GM23248 (cell line): ENCODE measurements around the gene POLRMT. TPM values are rescaled to one million over a fixed set of nuclear protein-coding genes. Genes with fewer than 3 reads are reported as not detected.

Source experiments
- DNase-seq: peaks from one replicate; pipeline ENCODE4 v3.0.0-alpha.2; 2015
- H2AFZ ChIP-seq: fragments of 200-600 bp; sonication (generic); 2 replicates; pipeline ENCODE4 v1.6.1; 2016; ENCODE audit warnings: antibody characterized with exemption
- H3F3A ChIP-seq: fragments of 200-600 bp; sonication (generic); 2 replicates; pipeline ENCODE4 v1.6.1; 2016; ENCODE audit warnings: mild to moderate bottlenecking, antibody characterized with exemption, mixed run types; ENCODE audit not compliant: insufficient read depth
- H3K27ac ChIP-seq: fragments of 200-600 bp; sonication (generic); 2 replicates; pipeline ENCODE4 v1.5.1; 2016; ENCODE audit warnings: mild to moderate bottlenecking
- H3K27me3 ChIP-seq: fragments of 200-600 bp; sonication (generic); replicated peaks from 2 replicates; pipeline ENCODE4 v1.6.1; 2016; ENCODE audit warnings: mild to moderate bottlenecking; ENCODE audit not compliant: insufficient read depth
- H3K36me3 ChIP-seq: fragments of 200-600 bp; sonication (generic); 2 replicates; pipeline ENCODE4 v1.6.1; 2016; ENCODE audit warnings: low read depth, mild to moderate bottlenecking
- H3K4me1 ChIP-seq: fragments of 200-600 bp; sonication (generic); 2 replicates; pipeline ENCODE4 v1.6.1; 2016; ENCODE audit warnings: mild to moderate bottlenecking; ENCODE audit not compliant: insufficient read depth
- H3K4me2 ChIP-seq: fragments of 200-600 bp; sonication (generic); one replicate; pipeline ENCODE4 v1.6.1; 2016; ENCODE audit warnings: mild to moderate bottlenecking; ENCODE audit not compliant: unreplicated experiment
- H3K4me3 ChIP-seq: fragments of 200-600 bp; sonication (generic); 2 replicates; pipeline ENCODE4 v1.5.1; 2016; ENCODE audit warnings: mild to moderate bottlenecking
- H3K79me2 ChIP-seq: fragments of 200-600 bp; sonication (generic); 2 replicates; pipeline ENCODE4 v1.6.1; 2016; ENCODE audit warnings: mild to moderate bottlenecking; ENCODE audit not compliant: insufficient read depth
- H3K9ac ChIP-seq: fragments of 200-600 bp; sonication (generic); 2 replicates; pipeline ENCODE4 v1.6.1; 2016; ENCODE audit warnings: mild to moderate bottlenecking
- H3K9me2 ChIP-seq: fragments of 200-600 bp; sonication (generic); 2 replicates; pipeline ENCODE4 v1.6.1; 2016; ENCODE audit warnings: mixed run types, mild to moderate bottlenecking, moderate library complexity; ENCODE audit not compliant: insufficient read depth
- H3K9me3 ChIP-seq: fragments of 200-600 bp; sonication (generic); one replicate; pipeline ENCODE4 v1.6.1; 2017; ENCODE audit warnings: low read depth
- H4K20me1 ChIP-seq: fragments of 200-600 bp; sonication (generic); 2 replicates; pipeline ENCODE4 v1.6.0; 2016; ENCODE audit not compliant: insufficient read depth
- EZH2 ChIP-seq: fragments of 200-600 bp; sonication (generic); IDR thresholded peaks from 2 replicates; pipeline ENCODE4 v1.6.1; 2018; ENCODE audit warnings: antibody characterized with exemption, mild to moderate bottlenecking; ENCODE audit not compliant: insufficient read depth, poor library complexity, severe bottlenecking
- EZH2phosphoT487 ChIP-seq: fragments of 200-600 bp; sonication (generic); IDR thresholded peaks from 2 replicates; pipeline ENCODE4 v1.6.1; 2018; ENCODE audit warnings: antibody characterized with exemption, moderate library complexity, mild to moderate bottlenecking, low read depth; ENCODE audit not compliant: insufficient read depth
- WGBS, 2 experiments: methylation state at CpG; one replicate each; pipeline ENCODE4 v1.1.6; 2015 to 2017; ENCODE audit warnings: low lambda C conversion rate in 2 of 2, low coverage in 1 of 2; ENCODE audit errors: missing lambda C conversion rate in 2 of 2; 5-methylcytosine and 5-hydroxymethylcytosine counted together
- in situ Hi-C: fragments of 300-500 bp; cut with MboI; formaldehyde crosslinking; loops from 2 replicates; pipeline ENCODE4 v1.15.0; 2020
- polyA plus RNA-seq: library from polyadenylated mRNA; unstranded; fragments of >200 nt; fragmentation: Nextera tagmentation; extraction: Ambion mirVana; gene quantifications from 2 replicates; pipeline ENCODE4 v1.2.1, GENCODE V29; 2016
- total RNA-seq: library from RNA; depleted of rRNA; stranded (reverse); fragments of >200 nt; shearing (Covaris generic); gene quantifications from 2 replicates; pipeline ENCODE4 v1.2.3, GENCODE V29; 2014

Gene POLRMT
- total and polyA plus RNA-seq, 2 experiments from 2014 or later: 23.6 to 36.2 TPM

- Histone ChIP-seq H3K9ac (no peak overlapping the region), H3K9me3 (no peaks in the 10 kb centered on the region), H3K4me2 (no peak overlapping the region), H3K4me1 (peaks cover 9% of the 10 kb centered on the region), H3K9me2 (no peaks in the 10 kb centered on the region), H3K79me2 (no peaks in the 10 kb centered on the region), H3K4me3 (no peak overlapping the region), H3F3A (0 out of 2 replicates have a peak, but pooled peaks cover 5% of the 10 kb centered on the region), H4K20me1 (no peaks in the 10 kb centered on the region), H2AFZ (no peak overlapping the region), H3K27me3 (no peaks in the 10 kb centered on the region; the same call in 1 of the 2 replicates), H3K36me3 (no peaks in the 10 kb centered on the region), H3K27ac (no peak overlapping the region)
- in situ Hi-C loops: no loop called here
- TF ChIP-seq EZH2 (no peak), EZH2phosphoT487 (no peak)
- WGBS, 2 experiments: 29 to 31% methylated on average over 48 to 75 of the region's 75 CpGs
- peak; percentile 62 for DNase-seq
Observed at GRCh38 chr19:591099-591958, 42.0 kb downstream of the POLRMT start.

DNA sequence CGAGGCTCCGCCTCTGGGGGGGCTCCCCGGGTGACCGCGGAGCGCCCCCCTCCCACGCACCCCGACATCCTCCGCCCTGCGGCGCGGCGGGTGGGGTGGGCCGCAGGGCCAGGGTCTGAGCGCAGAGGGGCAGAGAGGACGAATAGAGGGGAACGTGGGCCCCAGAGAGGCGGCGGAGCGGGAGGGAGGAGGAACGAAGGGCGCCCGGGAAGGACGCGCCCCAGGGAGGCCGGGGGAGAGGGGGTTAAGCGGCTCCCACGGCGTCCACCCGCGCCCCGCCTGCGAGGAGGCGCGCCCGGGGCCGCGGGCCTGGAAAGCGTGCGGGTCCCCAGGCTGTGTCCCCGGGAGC, 42.6 kb downstream of the POLRMT start:
- Histone ChIP-seq H3K9me2 (no peaks in the 10 kb centered on the region), H3K79me2 (no peaks in the 10 kb centered on the region), H3K27ac (no peak overlapping the region), H3K27me3 (no peaks in the 10 kb centered on the region; the same call in 1 of the 2 replicates), H3K9ac (no peak overlapping the region), H3K4me3 (peak overlapping the region; percentile 51), H3K4me1 (peaks cover 9% of the 10 kb centered on the region), H4K20me1 (no peaks in the 10 kb centered on the region), H3K9me3 (no peaks in the 10 kb centered on the region), H2AFZ (no peak overlapping the region), H3F3A (0 out of 2 replicates have a peak, but pooled peaks cover 7% of the 10 kb centered on the region), H3K4me2 (no peak overlapping the region), H3K36me3 (no peaks in the 10 kb centered on the region)
- DNase-seq: no peak
- in situ Hi-C loops: no loop called here
- no peak for TF ChIP-seq EZH2
- no peak for TF ChIP-seq EZH2phosphoT487
- 4% methylated on average over 7 to 37 of the region's 41 CpGs for WGBS, 2 experiments

DNA sequence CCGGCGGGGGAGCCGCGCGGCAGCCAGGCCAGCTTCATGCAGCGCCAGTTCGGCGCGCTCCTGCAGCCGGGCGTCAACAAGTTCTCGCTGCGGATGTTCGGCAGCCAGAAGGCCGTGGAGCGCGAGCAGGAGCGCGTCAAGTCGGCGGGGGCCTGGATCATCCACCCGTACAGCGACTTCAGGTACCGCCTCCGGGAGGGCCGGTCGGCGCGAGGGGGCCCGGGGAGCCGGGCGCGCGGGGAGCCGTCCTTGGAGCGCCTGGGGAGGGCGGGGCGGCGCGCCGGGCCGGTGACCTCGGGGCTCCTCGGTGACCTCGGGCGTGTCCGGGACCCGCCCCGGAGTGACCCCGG, 43.0 kb downstream of the POLRMT start:
- Histone ChIP-seq H3K27me3 (no peaks in the 10 kb centered on the region; the same call in 1 of the 2 replicates), H3K4me1 (peaks cover 9% of the 10 kb centered on the region), H3K9ac (no peak overlapping the region), H3K79me2 (no peaks in the 10 kb centered on the region), H3K4me3 (peak overlapping the region; percentile 51), H3F3A (0 out of 2 replicates have a peak, but pooled peaks cover 7% of the 10 kb centered on the region), H3K9me2 (no peaks in the 10 kb centered on the region), H3K4me2 (no peak overlapping the region), H3K36me3 (no peaks in the 10 kb centered on the region), H3K27ac (no peak overlapping the region), H4K20me1 (no peaks in the 10 kb centered on the region), H2AFZ (no peak overlapping the region), H3K9me3 (no peaks in the 10 kb centered on the region)
- WGBS, 2 experiments: 1 to 2% methylated on average over 17 to 35 of the region's 50 CpGs
- TF ChIP-seq EZH2phosphoT487 (no peak), EZH2 (no peak)
- peak; percentile 65 for DNase-seq
- in situ Hi-C loops: no loop called here

- Histone ChIP-seq H2AFZ (no peak within 1 kb of the TSS), H3K9me3 (no peaks in the 10 kb centered on the region), H3K4me3 (peak within 1 kb of the TSS; percentile 51), H3K4me1 (peaks cover 9% of the 10 kb centered on the region), H3F3A (0 out of 2 replicates have a peak, but pooled peaks cover 7% of the 10 kb centered on the region), H4K20me1 (no peaks in the 10 kb centered on the region), H3K27me3 (no peaks in the 10 kb centered on the region; the same call in 1 of the 2 replicates), H3K36me3 (no peaks in the 10 kb centered on the region), H3K4me2 (no peak within 1 kb of the TSS), H3K9ac (no peak within 1 kb of the TSS; the same call in 1 of the 2 replicates), H3K27ac (no peak within 1 kb of the TSS), H3K9me2 (no peaks in the 10 kb centered on the region), H3K79me2 (no peaks in the 10 kb centered on the region)
- in situ Hi-C loops: no loop called here
- 0 to 1% methylated on average over 1 to 36 of the region's 132 CpGs for WGBS, 2 experiments
- DNase-seq: peak; percentile 45
- TF ChIP-seq EZH2phosphoT487 (no peak), EZH2 (no peak)
Observed at GRCh38 chr19:589693-590395, 43.5 kb downstream of the POLRMT start, which contains the start of gene HCN2. TSS of gene HCN2 (plus strand) at chr19:589881. CDS start at chr19:589946, 65 bp downstream.
